GM21576 (cell line): ENCODE data around the gene PRKACA.
A peak's percentile ranks its signal among the peaks of the same experiment; 100 is the strongest.

Experiments used
- ATAC-seq: cut with Tn5 transposase; IDR thresholded peaks from one replicate; pipeline ENCODE4 v1.9.1; 2021; ENCODE audit warnings: mild to moderate bottlenecking, moderate library complexity; ENCODE audit not compliant: unreplicated experiment

Gene PRKACA

GRCh38 chr19:14117668-14118164 is at the start of gene PRKACA:
Gene PRKACA, minus strand, starts transcription at chr19:14117762. Its CDS starts 215 bp downstream, at chr19:14117547.
- peak; percentile 89 for ATAC-seq

DNA sequence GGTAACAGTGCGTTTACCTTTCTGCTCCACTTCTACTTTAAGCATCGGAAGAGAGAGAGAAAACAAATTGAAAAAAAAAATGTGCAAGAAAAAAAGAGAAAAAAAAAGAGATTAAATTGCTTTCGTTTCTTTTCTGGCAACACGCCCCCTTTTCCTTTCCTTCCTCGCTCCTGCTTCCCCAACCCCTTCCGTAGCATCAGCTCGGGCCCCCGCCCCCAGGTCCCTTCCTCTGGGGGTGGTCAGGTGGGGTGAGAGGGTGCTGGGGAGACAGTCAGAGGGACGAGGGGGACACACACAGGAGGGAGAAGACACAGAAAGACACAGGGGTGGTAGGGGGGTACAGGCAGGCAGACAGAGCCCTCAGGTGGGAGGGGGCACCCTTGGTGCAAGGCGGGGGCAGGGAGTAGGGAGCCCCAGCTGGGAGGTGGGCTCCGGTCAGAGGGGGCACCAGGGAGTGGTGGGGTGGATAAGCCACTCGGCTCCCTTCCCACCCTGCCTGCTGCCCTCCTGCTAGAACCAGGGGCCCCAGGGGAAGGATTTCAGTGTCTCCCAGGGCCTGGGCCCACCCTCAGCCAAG is 49.5 kb upstream of the PRKACA start:
- no peak for ATAC-seq

GRCh38 chr19:14165990-14166830 is 48.6 kb upstream of the PRKACA start:
- no peak for ATAC-seq

DNA sequence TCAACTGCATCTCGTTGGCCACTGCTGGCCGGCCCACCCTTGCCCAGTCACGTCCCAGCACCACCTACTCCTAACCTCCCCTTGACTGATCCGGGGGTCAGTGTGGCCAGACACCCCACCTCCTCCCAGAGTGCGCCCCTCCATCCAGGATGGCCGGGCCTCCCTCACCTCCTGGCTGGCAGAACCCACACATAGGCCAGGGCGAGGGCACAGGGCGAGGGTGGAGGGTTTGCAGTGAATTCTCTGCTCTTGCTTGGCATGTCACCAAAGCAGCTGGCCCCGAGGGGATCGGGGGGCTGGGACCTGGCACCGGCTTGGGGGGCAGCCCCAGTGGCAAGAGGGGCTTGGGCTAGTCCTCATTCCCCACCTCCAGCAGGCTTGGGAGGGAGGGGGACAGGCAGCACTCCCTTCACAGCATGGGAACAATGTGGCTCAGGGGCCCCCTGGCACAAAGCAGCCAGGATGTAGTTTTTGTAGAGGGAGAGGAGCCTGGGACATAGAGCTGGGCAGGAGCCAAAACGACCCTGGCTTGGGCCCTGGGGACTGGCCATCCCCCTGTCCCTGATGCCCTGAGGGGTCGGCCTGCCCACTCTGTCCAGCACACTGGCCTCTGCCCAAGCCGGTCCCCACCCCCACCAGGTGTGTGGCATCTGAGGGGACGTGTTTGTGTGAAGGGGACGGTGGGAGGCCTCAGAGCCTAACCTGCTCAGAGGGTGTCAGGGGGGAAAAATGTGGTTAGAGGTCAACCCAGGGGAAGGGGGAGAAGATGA is 47.3 kb upstream of the PRKACA start:
- ATAC-seq = no peak

- ATAC-seq = no peak
Observed at GRCh38 chr19:14164082-14164481, 46.5 kb upstream of the PRKACA start.

DNA sequence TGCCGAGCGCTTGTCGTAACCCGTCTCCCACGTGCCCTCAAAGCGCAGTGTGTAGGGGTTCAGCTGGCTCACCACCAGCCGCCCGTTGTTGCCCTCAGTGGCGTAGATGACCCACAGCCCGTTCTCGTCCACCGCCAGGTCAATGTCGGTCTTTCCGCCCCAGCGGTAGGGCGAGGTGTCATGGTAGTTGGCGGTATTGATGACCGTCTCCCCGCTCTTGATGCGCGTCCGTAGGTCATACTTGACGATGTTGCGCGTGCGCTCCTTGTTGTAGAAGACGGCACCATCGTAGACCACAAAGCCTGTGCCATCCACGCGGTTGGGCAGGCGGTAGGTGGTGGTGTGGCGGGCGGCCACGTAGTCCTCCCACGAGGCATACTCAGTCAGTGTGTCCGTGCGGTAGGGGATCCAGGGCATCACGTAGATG is 45.3 kb upstream of the PRKACA start:
- ATAC-seq = no peak

DNA sequence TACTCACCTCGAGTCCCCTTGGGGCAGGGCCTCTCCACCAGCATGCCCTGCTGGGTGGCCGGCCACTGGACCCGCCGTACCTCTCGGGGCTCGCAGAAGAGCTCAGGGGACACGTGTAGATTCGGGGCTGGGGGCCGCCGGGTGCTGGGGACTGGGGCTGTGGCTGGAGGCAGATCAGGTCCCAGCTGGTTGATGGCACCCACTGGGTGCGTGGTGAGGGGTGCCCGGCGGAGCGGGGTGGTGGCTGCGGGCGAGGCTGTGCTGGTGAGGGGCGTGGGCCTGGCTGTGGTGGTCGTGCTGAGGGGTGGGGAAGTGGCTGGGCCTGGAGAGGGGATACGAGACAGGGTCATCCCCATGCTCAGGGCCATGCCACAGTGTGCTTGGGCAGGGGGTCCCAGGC is 43.7 kb upstream of the PRKACA start:
- ATAC-seq = no peak

GRCh38 chr19:14160017-14160703 is 42.6 kb upstream of the PRKACA start:
- ATAC-seq = no peak

DNA sequence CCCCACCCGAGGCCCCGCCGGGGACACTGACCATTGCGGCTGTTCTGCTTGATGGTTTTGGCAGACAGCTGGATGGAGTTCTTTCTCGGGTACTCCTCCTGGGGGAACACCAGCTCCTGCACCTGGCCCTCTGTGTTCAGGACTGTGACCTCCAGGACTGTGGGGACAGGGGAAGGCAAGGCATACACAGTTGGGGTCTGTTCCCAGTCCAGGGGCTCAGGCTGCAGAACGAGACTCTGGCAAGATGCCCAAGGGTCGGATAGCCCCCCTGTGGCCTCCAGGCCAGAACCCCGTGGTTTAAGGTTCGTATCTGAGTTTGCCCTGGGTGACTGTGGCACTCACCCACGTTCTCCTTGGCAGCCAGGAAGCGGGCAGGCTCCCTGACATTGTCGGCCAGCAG is 41.5 kb upstream of the PRKACA start:
- ATAC-seq = no peak

GRCh38 chr19:14158276-14159023 is 40.9 kb upstream of the PRKACA start:
- ATAC-seq = no peak

DNA sequence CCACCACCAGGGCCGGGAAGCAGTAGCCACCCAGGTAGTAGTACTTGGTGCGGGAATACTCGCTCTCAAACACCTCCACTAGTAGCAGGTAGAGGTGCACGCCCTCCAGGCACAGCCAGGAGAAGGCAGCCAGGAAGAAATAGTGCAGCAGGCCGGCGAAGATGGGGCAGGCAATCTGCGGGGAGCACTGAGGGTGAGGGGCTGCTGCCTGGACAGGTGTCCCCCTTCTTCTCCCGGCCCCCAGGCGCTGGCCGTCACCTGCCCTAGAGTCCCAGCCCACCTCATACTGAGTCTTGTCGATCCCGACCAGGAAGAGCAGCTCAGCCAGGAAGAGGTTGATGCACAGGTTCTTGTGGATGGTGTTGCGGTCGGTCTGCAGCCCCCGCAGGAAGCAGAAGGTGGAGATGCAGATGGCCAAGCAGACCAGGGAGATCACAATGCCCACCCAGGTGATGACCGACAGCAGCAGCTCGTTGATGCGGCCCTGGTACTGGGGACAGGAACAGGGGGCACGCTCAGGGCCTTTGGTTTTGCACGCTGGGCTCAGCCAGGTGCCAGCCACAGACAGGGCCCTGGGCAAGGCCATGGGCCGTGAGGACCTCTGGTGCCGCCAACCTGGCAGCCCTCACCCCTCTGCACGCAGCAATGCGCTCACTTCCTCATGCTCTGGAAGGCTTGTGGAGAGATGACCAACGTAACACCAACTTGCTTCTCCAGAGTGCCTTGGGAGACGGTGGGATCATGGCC is 39.6 kb upstream of the PRKACA start:
- no peak for ATAC-seq

GRCh38 chr19:14156122-14156521 is 38.6 kb upstream of the PRKACA start:
- ATAC-seq = no peak

GRCh38 chr19:14155371-14155770 is 37.8 kb upstream of the PRKACA start:
- no peak for ATAC-seq

GRCh38 chr19:14152713-14153112 is 35.2 kb upstream of the PRKACA start:
- ATAC-seq = no peak

DNA sequence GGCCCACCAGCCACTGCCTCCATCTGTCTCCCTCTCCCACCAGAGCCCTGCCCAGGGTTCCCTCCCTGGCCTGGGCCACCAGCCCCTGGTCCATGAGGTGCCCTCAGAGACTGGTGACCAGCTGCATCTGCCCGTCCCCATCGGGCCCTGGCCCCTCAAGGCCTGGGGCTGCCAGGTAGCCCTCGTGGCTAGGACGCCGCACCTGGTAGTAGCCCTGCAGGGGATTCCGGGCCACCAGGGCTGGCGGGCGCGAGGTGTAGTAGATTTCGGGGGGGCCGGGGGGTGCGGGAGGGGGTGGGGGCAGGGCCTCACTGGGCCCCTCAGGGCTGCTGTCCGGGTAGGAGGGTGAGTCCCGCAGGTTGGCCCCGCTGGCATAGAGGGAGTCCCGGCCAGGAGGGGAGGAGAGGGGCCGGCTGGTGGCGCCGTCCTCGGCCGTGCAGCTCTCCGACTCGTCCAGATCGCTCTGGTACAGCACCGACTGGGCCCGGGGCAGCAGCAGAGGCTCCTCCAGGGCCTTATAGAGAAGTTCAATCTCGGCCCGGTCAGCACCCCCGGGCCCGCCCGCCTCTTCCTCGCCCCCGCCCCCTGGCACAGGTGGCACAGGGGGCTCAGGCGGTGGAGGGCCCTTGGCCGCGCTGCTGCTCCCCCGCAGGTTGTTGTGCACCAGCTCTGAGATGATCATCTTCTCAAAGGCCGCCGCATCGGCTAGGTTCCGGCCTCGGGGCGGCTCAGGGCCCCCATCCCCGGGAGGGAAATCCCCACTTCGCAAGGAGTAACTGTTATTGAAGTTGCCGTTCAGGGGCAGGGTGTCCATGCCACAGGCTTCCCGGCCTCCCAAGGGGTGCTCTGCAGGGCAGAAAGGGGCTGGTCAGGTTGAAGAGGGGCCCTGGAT is 33.5 kb upstream of the PRKACA start:
- ATAC-seq = no peak

DNA sequence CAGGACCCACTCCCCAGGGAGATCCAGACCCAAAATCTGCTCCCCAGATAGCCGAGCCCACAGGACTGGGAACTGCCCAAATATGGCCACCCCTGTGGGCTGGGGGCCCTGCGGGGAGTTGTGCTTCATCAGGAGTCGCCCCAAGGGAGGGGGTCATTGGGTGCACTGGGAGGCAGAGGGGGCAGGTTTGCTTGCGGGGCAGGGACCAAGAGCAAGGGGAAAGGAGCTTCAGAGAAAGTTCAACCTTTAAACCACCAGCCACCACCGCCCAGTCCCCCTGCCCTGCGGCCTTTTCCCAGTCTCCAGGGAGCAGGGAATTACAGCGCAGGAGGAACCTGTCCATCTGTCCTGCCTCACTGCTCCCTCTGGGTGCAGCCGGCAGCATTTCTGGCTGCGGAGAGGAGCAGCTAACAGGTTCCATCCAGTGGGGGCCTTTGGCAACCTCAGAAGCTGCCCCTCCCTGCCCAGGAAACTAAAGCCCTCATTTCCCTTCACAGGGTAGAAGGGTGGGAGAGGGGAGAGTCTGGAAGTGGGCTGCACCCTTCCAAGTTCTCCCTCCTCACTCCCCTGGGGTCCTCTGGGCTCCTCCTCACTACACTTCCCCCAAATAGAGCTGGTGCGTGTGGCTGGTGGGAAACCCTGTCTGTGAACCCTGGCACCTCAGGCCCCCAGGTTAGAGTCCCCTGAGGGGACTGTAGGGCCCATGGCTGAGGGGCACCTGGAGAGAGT is 32.6 kb upstream of the PRKACA start:
- no peak for ATAC-seq

DNA sequence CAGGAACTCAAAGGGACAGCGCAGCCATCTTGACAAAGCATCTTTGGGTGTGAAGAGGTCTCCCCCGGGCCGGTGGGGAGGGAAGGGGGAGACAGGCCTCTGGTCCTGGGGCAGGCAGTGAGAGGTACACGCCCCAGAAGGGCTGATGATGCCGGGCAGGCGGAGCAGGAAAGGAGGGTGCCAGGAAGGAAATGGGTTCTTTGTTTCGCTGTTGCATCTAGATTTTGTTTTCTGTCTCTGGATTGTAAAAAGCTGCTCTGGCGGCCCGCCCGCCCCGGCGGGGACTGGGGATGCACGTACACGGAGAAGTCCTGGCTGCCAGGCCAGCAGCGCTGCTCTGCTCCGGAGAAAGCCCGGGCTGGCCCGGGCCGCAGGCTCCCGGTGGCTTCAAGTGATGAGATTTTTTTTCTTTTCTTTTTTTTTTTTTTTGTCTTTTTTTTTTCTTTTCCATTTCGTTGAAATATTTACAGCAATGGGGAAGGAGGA is 32.0 kb upstream of the PRKACA start:
- no peak for ATAC-seq
